BJ (cell line): Measurements from ENCODE around the gene BPIFA1. TPM values are rescaled to one million over a fixed set of nuclear protein-coding genes. Genes with fewer than 3 reads are reported as not detected.

Experiments
- CTCF ChIA-PET: fragments of 350-600 bp; formaldehyde crosslinking; extraction: SDS; loops from one replicate; lab custom pipeline; 2021; ENCODE audit warnings: antibody characterized with exemption, inconsistent platforms; lab: Yijun Ruan, JAX
- POLR2A ChIA-PET: fragments of 300-600 bp; sonication (Branson Sonifier 250); formaldehyde crosslinking; extraction: SDS; loops from one replicate; lab custom pipeline; 2021; ENCODE audit warnings: antibody characterized with exemption; lab: Charles Lee
- DNase-seq: peaks from one replicate; pipeline ENCODE4 v3.0.0-alpha.2; 2011; ENCODE audit warnings: low read depth
- H3K27me3 ChIP-seq: 2 replicates; pipeline ENCODE4 v1.6.0; 2011; ENCODE audit warnings: low read length; ENCODE audit not compliant: control insufficient read depth, insufficient read depth
- H3K36me3 ChIP-seq: 2 replicates; pipeline ENCODE4 v1.5.1; 2011; ENCODE audit warnings: low read length; ENCODE audit not compliant: control insufficient read depth, insufficient read depth
- H3K4me3 ChIP-seq: 2 replicates; pipeline ENCODE4 v1.5.1; 2011; ENCODE audit warnings: low read depth, mild to moderate bottlenecking, control low read depth, low read length
- polyA plus RNA-seq: library from polyadenylated mRNA; depleted of rRNA; stranded (reverse); fragments of >200 nt; gene quantifications from 2 replicates; pipeline ENCODE4 v1.2.3, GENCODE V29; 2011
- TF ChIP-seq, protein P1 (sequence below): IDR thresholded peaks from 2 replicates; pipeline ENCODE4 v1.5.1; 2011; ENCODE audit warnings: low read depth, mild to moderate bottlenecking, control low read depth, inconsistent platforms, low read length, moderate library complexity; ENCODE audit not compliant: insufficient read depth

BPIFA1 gene
- polyA plus RNA-seq, 1 experiment, result not detected

DNA sequence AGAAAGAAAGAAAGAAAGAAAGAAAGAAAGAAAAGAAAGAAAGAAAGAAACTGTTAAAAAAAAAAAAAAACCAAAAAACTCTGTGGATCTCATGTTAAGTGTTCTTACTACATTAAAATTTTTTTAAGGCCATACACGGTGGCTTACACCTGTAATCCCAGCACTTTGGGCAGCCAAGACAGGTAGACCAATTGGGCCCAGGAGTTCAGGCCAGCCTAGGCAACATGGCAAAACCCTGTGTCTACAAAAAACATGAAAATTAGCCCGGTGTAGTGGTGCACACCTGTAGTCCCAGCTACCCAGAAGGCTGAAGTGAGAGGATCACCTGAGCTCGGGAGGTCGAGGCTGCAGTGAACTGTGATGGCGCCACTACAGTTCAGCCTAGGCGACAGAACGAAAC lies 4.6 kb upstream of the BPIFA1 start:
- H3K27me3 ChIP-seq, result no peaks in the 10 kb centered on the region; the same call in 1 of the 2 replicates
- no peak for DNase-seq
- TF ChIP-seq, protein P1, sequence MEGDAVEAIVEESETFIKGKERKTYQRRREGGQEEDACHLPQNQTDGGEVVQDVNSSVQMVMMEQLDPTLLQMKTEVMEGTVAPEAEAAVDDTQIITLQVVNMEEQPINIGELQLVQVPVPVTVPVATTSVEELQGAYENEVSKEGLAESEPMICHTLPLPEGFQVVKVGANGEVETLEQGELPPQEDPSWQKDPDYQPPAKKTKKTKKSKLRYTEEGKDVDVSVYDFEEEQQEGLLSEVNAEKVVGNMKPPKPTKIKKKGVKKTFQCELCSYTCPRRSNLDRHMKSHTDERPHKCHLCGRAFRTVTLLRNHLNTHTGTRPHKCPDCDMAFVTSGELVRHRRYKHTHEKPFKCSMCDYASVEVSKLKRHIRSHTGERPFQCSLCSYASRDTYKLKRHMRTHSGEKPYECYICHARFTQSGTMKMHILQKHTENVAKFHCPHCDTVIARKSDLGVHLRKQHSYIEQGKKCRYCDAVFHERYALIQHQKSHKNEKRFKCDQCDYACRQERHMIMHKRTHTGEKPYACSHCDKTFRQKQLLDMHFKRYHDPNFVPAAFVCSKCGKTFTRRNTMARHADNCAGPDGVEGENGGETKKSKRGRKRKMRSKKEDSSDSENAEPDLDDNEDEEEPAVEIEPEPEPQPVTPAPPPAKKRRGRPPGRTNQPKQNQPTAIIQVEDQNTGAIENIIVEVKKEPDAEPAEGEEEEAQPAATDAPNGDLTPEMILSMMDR, result no peak
- ChIA-PET POLR2A (no interaction called here), CTCF (interaction anchor here (1.1 kb wide), 1 partner anchor 87 kb away, joined by 4 read pairs; no protein-coding TSS in a partner anchor)
- H3K4me3 ChIP-seq, result no peak overlapping the region
- H3K36me3 ChIP-seq, result no peaks in the 10 kb centered on the region

DNA sequence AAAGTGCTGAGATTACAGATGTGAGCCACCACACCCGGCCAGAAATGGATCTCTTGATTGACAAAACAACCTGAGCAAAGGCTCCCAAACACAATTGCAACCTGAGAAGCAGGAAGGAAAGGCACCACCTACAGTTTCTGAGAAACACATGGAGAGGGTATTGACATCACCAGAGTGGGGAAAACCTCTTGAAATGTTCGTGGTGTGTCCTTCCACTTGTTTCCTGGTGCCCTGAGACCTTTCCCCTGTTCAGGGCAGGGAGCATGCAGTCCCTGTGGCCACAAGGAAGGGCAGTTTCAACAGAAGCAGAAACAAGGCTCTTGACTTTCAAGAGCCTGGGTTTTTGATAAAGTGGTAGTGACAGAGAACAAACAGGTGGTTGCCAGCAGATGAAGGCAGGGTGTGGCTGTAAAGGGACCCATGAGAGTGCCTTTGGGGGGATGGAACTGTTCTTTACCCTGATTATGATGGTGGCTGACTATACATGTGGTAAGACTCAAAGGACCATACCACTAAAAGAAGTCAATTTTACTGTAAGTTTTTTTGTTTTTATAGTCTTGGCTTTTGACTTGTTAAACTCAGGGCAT lies 3.2 kb upstream of the BPIFA1 start:
- no peak overlapping the region for H3K4me3 ChIP-seq
- no peak for DNase-seq
- ChIA-PET POLR2A (no interaction called here), CTCF (no interaction called here)
- TF ChIP-seq, protein P1, result no peak
- H3K27me3 ChIP-seq, result peaks cover 2% of the 10 kb centered on the region; the same call in 1 of the 2 replicates
- H3K36me3 ChIP-seq, result no peaks in the 10 kb centered on the region

DNA sequence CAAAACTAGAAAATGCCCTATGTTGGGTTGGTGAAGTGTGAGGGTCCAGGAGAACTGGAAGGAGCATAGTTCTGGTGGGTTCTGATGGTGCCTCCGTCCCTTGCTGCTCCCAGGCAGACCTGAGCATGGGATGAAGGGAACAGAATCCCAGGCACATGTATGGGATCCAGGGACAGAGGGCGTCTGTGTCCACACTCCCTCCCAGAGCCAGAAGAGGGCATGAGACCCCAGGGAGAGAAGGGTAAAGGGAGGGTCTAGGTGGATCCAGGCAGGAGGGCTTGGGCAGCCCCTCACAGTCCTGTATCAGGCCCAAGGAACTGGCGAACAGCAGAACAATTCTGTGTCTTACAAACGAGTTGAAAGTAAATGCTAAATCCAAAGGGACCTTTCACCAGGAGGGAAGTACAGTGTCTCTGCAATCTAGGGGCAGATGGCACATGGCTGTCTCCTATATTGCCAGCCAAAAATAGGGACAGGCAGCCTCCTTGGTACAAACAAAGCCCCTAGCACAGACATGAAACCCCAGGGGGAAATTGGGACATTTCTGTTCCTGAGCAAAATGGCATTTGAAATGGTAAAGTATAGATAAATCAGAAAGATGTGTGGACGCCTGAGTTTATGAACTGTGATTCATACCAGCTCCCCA lies 2.5 kb upstream of the BPIFA1 start:
- peaks cover 2% of the 10 kb centered on the region; the same call in 1 of the 2 replicates for H3K27me3 ChIP-seq
- ChIA-PET POLR2A (no interaction called here), CTCF (no interaction called here)
- TF ChIP-seq, protein P1, result no peak
- H3K4me3 ChIP-seq, result no peak overlapping the region
- H3K36me3 ChIP-seq, result no peaks in the 10 kb centered on the region
- no peak for DNase-seq

DNA sequence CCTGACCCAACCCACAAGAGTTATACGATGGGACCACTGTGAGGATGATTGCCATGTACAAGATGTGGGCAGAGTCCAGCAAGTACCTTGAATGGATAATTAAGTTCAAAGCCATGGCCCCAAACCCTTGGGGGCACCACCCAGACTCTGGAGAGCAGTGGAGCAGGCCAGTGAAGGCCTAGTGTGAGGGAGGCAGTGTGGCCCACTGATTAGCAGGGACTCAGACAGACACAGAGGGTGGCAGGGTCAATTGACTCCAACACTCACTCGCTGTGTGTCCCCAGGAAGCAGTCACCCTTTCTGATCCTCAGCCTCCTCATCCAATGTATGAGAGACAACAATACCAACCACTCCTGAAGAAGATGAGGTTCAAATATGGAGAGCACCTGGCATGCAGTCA lies 1.7 kb upstream of the BPIFA1 start:
- ChIA-PET POLR2A (no interaction called here), CTCF (interaction anchor here (0.6 kb wide), 1 partner anchor 14 kb away, joined by 3 read pairs; no protein-coding TSS in a partner anchor)
- Histone ChIP-seq H3K4me3 (no peak overlapping the region), H3K36me3 (no peaks in the 10 kb centered on the region), H3K27me3 (peaks cover 2% of the 10 kb centered on the region; the same call in 1 of the 2 replicates)
- TF ChIP-seq, protein P1, result no peak
- no peak for DNase-seq

DNA sequence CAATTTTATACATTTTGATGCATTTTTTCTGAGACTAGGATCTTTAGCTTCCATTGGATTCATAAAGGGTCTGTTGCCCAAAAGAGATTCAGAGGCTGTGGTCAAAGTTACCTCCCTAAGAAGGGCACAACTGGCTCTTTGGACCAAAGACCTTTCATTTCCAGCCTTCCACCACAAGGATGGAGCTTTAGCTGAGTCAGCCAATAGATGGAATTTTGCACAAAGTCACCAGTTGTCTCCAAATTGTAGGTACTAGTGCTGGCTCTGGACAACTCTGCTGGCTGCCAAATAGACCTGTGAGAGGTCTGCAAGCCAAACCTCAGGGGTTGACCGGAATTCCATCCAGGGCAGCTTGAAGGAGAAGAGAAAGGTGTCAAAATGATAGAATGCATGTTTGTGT lies 555 bp downstream of the BPIFA1 start:
- Histone ChIP-seq H3K27me3 (peaks cover 2% of the 10 kb centered on the region; the same call in 1 of the 2 replicates), H3K4me3 (no peak overlapping the region), H3K36me3 (no peaks in the 10 kb centered on the region)
- DNase-seq, result no peak
- TF ChIP-seq, protein P1, result no peak
- POLR2A ChIA-PET, result no interaction called here
- CTCF ChIA-PET, result interaction anchor here (1.5 kb wide), 1 partner anchor 10 kb away, joined by 3 read pairs; no protein-coding TSS in a partner anchor
